Effector CD8-positive, alpha-beta T cell (primary cell): ENCODE results near the gene DACT2.

Source experiments
- DNase-seq: peaks from one replicate; lab custom pipeline; 2025; lab: John Stamatoyannopoulos, UW

Gene DACT2

DNA sequence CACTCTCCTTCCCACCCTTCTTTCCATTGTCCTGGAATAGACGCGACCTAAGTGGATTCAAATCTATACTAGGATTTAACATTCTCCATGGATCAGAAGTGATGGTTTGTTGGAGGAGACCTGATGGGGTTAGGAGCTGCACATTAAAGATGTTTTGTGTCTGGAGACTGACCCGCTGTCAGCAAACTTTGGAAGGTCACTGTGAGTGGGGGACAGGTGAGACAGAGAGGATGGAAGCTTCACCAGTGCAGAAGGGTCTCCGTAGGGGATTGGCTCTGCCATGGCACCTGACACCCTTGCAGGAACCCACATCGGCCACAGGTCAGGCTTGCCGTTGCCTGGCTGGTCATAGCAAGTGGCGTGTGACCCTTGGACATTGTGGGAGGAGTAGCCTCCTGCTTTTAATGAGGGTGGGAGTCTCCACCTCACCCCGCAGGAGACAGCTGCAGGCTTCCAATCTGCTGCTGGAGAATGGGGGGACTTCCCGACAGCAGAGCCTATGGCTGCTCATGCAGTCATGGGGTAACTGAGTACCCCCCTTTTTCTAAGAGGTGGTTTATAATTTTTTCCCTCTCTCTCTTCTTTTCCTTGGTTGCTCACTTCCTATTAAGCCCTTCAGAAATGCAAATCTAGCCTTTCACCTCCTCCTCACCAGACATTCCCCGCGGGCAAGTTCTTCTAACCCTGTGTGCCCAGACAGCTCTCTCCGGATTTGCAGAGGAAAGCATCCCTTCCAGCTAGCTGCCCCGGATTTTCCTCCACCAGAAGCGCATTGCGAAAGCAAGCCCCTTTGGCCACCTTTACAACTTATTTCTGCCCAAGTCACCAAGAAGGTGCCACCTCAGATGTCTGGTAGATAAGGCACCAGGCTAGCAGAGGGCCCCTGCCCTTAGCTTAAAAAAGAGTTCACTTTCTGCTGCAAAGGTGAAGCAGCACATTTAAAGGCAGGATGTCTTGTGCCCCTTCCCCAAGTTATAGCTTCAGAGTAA, 53.5 kb downstream of the DACT2 start:
- DNase-seq: no peak

DNA sequence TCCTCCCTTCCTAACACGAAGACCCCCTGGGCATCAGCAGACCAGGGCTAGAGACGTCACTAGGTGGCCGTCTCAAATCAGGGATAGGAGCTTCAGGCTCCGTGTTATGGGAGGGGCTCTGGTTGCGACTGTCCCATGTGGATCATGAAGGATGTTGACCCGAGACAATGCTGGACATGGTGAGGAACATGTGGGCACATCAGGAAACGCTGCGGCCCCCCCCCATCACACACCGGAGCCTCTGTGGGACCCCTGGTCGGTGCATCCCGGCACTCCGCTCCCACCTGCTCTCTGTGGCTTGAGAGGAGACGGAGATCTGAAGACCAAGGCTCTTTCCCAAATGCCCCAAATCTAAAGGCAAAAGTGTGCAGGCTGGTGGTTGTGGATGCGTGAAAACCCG, 54.2 kb downstream of the DACT2 start:
- no peak for DNase-seq

DNA sequence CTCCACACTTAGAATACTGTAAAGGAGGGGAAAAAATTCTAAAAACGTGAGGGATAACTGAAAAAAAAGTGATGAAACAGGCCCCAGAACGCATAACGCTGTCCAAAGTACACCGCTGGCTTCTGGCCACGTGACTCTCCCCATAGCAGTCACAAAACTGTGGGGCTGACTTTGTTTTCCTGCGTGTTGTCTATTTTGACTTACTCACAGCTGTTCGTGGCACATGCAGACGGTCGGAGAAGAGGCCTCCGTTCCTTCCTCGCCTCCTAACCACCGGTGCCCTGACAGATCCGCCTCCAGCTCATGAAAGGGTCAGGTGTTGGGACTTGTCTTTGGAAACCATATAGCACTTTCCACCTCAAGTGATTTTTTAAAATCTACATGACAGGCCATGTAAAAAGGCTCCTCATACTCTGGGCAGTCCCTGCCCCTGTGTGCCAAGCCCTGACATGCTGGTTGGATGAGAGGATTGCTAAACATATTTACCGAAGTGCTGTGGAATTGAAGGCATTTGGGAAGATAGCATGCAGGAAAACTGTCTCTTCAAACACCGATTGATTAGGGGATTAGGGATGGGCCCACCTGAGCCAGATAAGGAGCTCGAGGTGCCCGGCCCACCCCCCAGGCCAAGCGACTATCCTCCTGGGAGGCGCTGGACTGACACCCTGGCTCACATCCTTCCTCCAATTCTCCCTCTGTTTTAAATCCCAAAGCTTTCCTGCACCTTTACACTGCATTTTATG, 54.8 kb downstream of the DACT2 start:
- no peak for DNase-seq

DNA sequence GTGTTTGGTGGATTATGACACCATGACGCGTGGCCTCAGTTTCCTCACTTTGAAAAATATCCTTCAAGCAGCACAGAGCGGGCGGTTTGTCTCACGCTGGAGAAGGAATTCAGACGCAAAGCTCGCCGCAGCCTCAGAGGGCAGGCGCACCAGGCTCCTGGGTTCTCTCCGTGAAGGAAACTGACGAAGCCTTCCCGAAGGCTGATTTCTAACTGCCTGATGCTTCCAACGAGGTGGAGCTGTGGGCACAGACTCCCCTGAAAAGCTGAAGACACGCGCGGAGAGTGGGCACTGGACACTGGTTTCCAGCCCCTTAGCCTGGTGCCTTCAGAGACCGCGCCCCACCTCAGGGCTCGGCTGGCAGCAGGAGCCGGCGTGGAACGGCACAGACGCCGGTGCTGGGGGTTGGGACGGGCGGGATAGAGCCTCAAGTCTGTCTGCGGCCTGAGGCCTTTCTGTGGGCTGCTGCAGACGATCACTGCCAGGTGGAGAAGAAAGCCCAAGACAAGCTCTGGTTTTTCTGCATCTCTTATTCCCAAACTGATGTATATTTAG, 56.1 kb downstream of the DACT2 start:
- DNase-seq: no peak

DNA sequence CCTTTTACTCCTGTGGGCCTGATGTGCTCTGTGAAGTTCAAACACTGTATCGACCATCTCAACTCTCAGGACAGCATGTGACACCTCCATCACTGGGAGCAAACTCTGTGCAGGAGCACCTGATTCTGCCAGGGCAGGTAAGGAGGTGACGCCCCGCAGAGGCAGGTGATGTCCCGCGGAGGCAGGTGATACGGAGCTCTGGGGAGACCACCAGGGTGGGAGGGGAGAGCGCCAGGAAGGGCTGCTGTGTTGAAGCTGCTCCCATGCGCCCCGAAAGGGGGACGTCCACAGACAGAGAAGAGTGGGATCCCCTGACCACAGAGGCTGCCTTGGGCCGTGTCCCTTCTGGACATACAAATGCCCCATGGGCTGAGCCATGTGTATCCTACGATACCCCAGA, 58.3 kb downstream of the DACT2 start:
- no peak for DNase-seq

DNA sequence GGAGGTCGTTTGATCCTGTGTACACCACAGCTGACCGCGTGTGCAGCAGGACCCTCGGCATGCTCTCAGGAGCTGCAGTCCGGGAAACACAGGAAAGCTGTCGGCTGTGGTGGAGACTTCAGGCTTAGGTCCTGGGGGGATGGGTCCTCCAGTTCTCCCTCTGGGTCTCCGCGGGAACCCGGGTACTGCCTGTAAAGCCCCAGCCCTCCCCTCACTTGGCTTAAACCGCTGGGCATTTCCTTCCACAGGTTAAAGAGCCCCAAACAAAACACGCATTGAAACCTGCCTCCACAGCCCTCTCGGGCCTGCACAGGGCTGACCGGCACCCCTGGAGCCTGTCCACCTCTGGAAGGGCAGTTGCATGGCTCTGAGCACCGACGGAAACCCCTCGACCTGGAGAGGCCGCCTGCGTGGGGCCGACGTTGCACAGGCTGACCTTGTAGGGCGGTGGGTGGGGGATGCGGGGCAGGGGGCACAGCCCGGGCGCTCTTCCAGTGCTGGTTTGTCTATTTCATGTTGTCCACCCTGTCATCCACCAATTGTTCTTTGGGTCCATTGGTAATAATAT, 59.1 kb downstream of the DACT2 start:
- no peak for DNase-seq

DNA sequence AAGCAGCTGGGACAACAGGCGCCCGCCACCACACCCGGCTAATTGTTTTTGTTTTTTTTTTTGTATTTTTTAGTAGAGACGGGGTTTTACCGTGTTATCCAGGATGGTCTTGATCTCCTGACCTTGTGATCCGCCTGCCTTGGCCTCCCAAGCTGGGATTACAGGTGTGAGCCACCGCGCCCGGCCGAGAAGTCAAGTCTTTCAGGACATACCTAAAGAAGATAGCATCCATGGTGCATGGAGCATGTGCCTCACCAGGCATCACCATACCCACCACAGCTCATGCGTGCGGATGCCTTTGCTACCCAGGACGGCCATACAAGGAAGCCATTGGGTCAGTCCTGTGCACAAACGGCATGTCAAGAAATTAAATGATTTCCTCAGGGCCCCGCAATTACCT, 60.8 kb downstream of the DACT2 start:
- DNase-seq: no peak

DNA sequence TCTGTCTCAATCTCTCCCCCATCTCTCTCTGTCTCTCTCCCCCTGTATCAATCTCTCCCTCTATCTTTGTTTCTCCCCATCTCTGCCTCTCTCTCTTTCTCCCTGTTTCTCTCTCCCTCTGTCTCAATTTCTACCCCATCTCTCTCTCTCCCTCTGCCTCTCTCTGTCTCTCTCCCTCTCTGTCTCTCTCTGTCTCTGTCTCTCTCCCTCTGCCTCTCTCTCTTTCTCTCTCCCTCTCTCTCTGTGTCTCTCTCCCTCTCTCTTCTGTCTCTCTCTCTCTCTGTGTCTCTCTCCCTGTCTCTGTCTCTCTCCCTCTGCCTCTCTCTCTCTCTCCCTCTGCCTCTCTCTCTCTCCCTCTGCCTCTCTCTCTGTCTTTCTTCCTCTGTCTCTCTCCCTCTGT, 62.6 kb downstream of the DACT2 start:
- DNase-seq: no peak
